K562 treated with DMSO at 1 percent for 4 hours (cell line): ENCODE data around the gene DACH1. TPM values are rescaled to one million over a fixed set of nuclear protein-coding genes. Genes with fewer than 3 reads are reported as not detected.

ENCODE experiments used
- total RNA-seq: library from RNA; unstranded; fragments of 300-600 nt; gene quantifications from 2 replicates; pipeline ENCODE4 v1.2.3, GENCODE V29; 2022; ENCODE audit not compliant: insufficient read depth

Gene DACH1
- 0.17 TPM in 1 of 2 replicates, not detected in the other for total RNA-seq

GRCh38 chr13:71867131-71867814 lies at the start of gene DACH1:
Gene DACH1, minus strand, starts transcription at chr13:71867204.

